ENCODE data around the gene PPP1CB. TPM values are rescaled to one million over a fixed set of nuclear protein-coding genes. Genes with fewer than 3 reads are reported as not detected.

The PPP1CB gene
- total RNA-seq, 2 experiments from 2014 or later: 48.5 to 144 TPM

DNA sequence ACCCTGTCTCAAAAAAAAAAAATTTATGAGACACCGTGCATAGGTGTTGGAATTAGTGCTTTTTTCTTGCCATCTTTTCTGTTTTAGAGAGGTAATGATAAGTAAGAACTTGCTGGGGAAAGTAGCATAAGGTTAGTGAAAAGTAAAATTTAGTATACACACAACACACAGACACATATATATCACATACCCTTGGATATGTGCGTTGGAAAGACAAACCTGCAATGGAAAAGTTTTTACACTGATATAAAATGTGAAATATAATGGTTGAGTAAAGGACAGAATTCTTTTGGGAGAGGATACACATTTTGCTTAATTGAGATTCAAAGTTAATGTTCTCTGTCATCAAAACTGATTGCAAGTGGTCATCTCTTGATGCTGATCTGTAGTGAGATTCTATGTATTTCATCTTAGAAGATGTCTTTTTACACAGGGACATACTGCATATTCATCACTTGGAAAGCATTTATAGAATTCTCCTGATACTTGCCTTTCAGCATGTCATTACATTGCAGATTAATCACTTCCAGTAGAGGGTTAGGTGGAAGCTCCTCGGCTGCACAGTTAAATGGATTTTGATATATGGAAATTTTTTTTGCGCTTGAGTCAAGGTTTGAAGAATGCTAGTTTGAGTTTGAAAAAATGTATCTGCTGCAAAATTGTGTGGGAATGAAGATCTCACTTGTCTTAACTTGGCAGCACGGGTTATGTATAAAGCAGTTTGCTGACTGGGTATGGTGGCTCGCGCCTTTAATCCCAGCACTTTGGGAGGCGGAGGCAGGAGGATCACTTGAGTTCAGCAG is 13.5 kb downstream of the PPP1CB start:
- Histone ChIP-seq H4K20me1 (ENCODE audit: insufficient read depth, low read length) (peaks cover 7% of the 10 kb centered on the region), H3K4me3 (ENCODE audit: low read depth, low read length, poor library complexity, severe bottlenecking) (no peak overlapping the region), H3K79me2 (ENCODE audit: insufficient read depth, low read depth, low read length) (peaks cover 99% of the 10 kb centered on the region), H2AFZ (ENCODE audit: low read length) (no peak overlapping the region), H3K36me3 (ENCODE audit: insufficient read depth, low read length) (peaks cover 90% of the 10 kb centered on the region), H3K27ac (ENCODE audit: low read depth, low read length, poor library complexity, severe bottlenecking) (no peak overlapping the region), H3K9me3 (ENCODE audit: low read length) (peaks cover 28% of the 10 kb centered on the region; the same call in 1 of the 2 replicates), H3K4me1 (ENCODE audit: insufficient read depth, low read length, poor library complexity, severe bottlenecking) (peaks cover 7% of the 10 kb centered on the region), H3K4me2 (ENCODE audit: low read length) (no peak overlapping the region), H3K9me2 (ENCODE audit: insufficient read depth, low read length) (no peaks in the 10 kb centered on the region)
- POLR2A ChIA-PET: no interaction called here
- no peak for TF ChIP-seq EZH2phosphoT487 (IDR thresholded peaks at IDR 0.05; ENCODE audit: borderline replicate concordance, low read depth, low read length)
- TF ChIP-seq, protein P1, sequence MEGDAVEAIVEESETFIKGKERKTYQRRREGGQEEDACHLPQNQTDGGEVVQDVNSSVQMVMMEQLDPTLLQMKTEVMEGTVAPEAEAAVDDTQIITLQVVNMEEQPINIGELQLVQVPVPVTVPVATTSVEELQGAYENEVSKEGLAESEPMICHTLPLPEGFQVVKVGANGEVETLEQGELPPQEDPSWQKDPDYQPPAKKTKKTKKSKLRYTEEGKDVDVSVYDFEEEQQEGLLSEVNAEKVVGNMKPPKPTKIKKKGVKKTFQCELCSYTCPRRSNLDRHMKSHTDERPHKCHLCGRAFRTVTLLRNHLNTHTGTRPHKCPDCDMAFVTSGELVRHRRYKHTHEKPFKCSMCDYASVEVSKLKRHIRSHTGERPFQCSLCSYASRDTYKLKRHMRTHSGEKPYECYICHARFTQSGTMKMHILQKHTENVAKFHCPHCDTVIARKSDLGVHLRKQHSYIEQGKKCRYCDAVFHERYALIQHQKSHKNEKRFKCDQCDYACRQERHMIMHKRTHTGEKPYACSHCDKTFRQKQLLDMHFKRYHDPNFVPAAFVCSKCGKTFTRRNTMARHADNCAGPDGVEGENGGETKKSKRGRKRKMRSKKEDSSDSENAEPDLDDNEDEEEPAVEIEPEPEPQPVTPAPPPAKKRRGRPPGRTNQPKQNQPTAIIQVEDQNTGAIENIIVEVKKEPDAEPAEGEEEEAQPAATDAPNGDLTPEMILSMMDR (conservative IDR thresholded peaks at IDR 0.05; ENCODE audit: low read length): no peak
- CTCF ChIA-PET (ENCODE audit: unreplicated experiment): no interaction called here
- intact Hi-C loops (cut with micrococcal nuclease; ENCODE audit: unreplicated experiment): no loop called here
- BruUV-seq (replicated peaks): no TSS peak
- DNase-seq (ENCODE audit: low spot score): no peak

DNA sequence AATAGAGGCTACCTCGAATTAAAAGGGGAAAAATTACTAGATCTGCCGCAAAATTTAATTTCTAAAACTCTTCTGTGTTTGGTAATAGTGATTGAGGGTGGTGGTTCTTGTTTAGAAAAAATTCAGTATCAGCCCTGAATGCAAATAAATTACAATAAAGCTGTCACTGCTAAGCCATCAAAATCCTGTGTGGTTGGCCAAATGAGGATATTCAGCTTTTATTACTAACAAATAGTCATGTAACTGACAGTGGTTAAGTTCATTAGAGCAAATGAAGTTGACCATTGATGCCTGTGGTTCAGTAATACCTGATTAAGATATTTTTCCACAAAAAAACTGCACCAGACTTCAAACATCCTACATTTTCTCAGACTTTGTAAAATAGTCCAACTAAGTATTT is 14.4 kb downstream of the PPP1CB start:
- Histone ChIP-seq H3K27ac (ENCODE audit: low read depth, low read length, poor library complexity, severe bottlenecking) (no peak overlapping the region), H3K9me2 (ENCODE audit: insufficient read depth, low read length) (no peaks in the 10 kb centered on the region), H2AFZ (ENCODE audit: low read length) (no peak overlapping the region), H3K79me2 (ENCODE audit: insufficient read depth, low read depth, low read length) (peaks cover 98% of the 10 kb centered on the region), H3K4me3 (ENCODE audit: low read depth, low read length, poor library complexity, severe bottlenecking) (no peak overlapping the region), H3K4me1 (ENCODE audit: insufficient read depth, low read length, poor library complexity, severe bottlenecking) (peaks cover 16% of the 10 kb centered on the region), H3K9me3 (ENCODE audit: low read length) (peaks cover 28% of the 10 kb centered on the region; the same call in 1 of the 2 replicates), H3K4me2 (ENCODE audit: low read length) (no peak overlapping the region), H3K36me3 (ENCODE audit: insufficient read depth, low read length) (peaks cover 80% of the 10 kb centered on the region), H4K20me1 (ENCODE audit: insufficient read depth, low read length) (peaks cover 11% of the 10 kb centered on the region)
- CTCF ChIA-PET (ENCODE audit: unreplicated experiment): no interaction called here
- intact Hi-C loops (cut with micrococcal nuclease; ENCODE audit: unreplicated experiment): no loop called here
- no peak for DNase-seq (ENCODE audit: low spot score)
- TF ChIP-seq, protein P1 (conservative IDR thresholded peaks at IDR 0.05; ENCODE audit: low read length): no peak
- TF ChIP-seq EZH2phosphoT487 (IDR thresholded peaks at IDR 0.05; ENCODE audit: borderline replicate concordance, low read depth, low read length): no peak
- BruUV-seq (replicated peaks): no TSS peak
- POLR2A ChIA-PET: no interaction called here

DNA sequence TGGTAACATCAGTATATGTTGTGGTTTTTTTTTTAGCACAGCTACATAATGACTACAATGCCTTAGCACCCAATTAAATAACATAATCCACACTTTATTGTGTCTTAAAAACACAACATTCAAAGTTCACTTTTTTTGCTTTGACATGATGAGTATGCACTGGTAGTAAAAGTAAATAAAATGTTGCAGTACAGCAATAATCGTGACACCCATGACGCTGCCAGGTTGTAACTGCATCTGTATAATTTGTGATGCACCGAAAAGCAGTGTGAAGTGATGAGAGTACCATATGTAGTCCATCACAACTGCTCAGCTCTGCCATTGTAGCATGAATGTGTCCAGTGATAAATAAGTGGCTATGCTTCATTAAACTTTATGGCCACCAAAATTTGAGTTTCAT is 15.7 kb downstream of the PPP1CB start:
- TF ChIP-seq, protein P1 (conservative IDR thresholded peaks at IDR 0.05; ENCODE audit: low read length): no peak
- TF ChIP-seq EZH2phosphoT487 (IDR thresholded peaks at IDR 0.05; ENCODE audit: borderline replicate concordance, low read depth, low read length): no peak
- intact Hi-C loops (cut with micrococcal nuclease; ENCODE audit: unreplicated experiment): no loop called here
- Histone ChIP-seq H3K9me2 (ENCODE audit: insufficient read depth, low read length) (no peaks in the 10 kb centered on the region), H3K9me3 (ENCODE audit: low read length) (peaks cover 28% of the 10 kb centered on the region; the same call in 1 of the 2 replicates), H3K79me2 (ENCODE audit: insufficient read depth, low read depth, low read length) (peaks cover 98% of the 10 kb centered on the region), H4K20me1 (ENCODE audit: insufficient read depth, low read length) (peaks cover 19% of the 10 kb centered on the region), H3K36me3 (ENCODE audit: insufficient read depth, low read length) (peaks cover 68% of the 10 kb centered on the region), H3K4me2 (ENCODE audit: low read length) (no peak overlapping the region), H3K4me1 (ENCODE audit: insufficient read depth, low read length, poor library complexity, severe bottlenecking) (peaks cover 22% of the 10 kb centered on the region), H3K27ac (ENCODE audit: low read depth, low read length, poor library complexity, severe bottlenecking) (no peak overlapping the region), H2AFZ (ENCODE audit: low read length) (no peak overlapping the region), H3K4me3 (ENCODE audit: low read depth, low read length, poor library complexity, severe bottlenecking) (no peak overlapping the region)
- BruUV-seq (replicated peaks): no TSS peak
- no peak for DNase-seq (ENCODE audit: low spot score)
- ChIA-PET POLR2A (no interaction called here), CTCF (ENCODE audit: unreplicated experiment) (no interaction called here)
